ENCODE results near the gene MPPED1.

DNA sequence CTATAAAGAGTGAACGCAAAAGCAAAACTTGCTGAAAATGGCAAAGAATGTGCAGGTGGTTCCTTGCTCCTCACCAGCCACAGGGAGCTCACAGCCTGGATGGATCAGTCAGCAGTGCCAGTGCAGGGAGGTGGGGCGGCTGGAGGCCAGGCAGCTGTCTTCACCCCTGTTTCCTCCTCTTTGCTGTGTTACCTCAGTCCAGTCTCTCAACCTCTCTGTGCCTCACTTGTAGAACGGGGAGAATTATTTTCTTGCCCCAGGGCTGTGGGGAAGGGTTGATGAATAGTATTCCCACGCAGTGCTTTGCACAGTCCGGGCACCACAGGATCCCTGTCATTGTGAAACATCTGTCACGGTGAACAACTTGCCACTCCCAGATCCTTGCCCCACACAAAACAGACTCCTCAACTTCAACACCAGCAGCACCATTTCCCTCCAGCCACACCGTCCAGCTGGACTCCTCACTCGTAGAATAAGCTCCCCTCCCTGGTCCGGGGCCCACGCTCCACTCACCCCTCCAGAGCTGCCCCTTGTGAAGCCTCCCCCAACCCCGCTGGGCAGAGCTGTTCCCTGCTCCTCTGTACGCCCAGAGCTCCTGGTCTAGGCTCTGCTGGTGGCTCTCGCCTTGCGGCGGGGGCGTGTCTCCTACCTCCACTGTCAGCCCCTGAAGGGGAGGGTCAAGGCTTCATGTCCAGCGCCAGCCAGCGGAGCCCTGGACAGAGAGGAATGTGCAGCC lies 27.7 kb downstream of the MPPED1 start:
- TF ChIP-seq, protein P1, sequence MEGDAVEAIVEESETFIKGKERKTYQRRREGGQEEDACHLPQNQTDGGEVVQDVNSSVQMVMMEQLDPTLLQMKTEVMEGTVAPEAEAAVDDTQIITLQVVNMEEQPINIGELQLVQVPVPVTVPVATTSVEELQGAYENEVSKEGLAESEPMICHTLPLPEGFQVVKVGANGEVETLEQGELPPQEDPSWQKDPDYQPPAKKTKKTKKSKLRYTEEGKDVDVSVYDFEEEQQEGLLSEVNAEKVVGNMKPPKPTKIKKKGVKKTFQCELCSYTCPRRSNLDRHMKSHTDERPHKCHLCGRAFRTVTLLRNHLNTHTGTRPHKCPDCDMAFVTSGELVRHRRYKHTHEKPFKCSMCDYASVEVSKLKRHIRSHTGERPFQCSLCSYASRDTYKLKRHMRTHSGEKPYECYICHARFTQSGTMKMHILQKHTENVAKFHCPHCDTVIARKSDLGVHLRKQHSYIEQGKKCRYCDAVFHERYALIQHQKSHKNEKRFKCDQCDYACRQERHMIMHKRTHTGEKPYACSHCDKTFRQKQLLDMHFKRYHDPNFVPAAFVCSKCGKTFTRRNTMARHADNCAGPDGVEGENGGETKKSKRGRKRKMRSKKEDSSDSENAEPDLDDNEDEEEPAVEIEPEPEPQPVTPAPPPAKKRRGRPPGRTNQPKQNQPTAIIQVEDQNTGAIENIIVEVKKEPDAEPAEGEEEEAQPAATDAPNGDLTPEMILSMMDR (conservative IDR thresholded peaks at IDR 0.05 in 1 of 2, IDR thresholded peaks at IDR 0.05 in 1 of 2; ENCODE audit: low read depth in 1 of 2, low read length in 2 of 2), result no peak
- TF ChIP-seq EZH2 (IDR thresholded peaks at IDR 0.05; ENCODE audit: low read length, missing control alignments), result no peak
